ENCODE results near the gene EGR1. TPM values are rescaled to one million over a fixed set of nuclear protein-coding genes. Genes with fewer than 3 reads are reported as not detected.

EGR1 gene
- total and polyA plus RNA-seq, 2 of the 4 experiments (the other 2 are of a cell fraction) = 2.9 to 104 TPM

DNA sequence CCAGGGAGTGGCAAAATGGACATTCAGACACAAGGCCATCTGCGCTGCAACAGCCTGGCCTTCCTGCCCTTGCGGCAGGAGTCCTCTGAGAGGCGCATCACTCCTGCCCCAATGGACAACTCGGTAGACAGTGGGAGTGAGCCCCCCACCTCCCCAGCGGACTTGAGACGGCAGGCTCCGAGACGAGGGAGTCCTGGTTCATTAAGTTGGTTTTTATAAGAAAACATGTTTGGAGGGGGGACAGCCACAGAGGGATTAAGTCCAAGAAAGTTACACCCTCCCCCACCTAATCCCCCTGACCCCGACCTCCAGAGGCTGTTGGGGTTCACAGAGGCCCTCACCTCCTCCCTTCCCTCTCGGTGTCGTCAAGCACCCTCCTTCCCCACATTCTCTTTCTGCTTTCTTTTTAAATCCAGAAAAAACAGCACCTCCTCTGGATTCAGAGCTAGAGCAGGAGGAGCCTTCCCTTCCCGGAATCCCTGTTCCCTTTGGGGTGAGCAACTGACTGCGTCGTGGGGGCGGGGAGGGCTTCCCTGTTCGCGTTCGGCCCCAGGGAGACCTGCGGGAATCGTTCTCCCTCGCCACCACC is 1.8 kb upstream of the EGR1 start:
- ChIA-PET POLR2A (ENCODE audit: unreplicated experiment) (no interaction called here), CTCF (interaction anchor here (0.6 to 2.2 kb wide), 4 partner anchors 8 to 406 kb away, joined by 3 to 10 read pairs (median 3); no protein-coding TSS in a partner anchor)
- H2BK120ac ChIP-seq (ENCODE audit: low read depth, low read length) = peak overlapping the region; percentile 91
- H3K4ac ChIP-seq (ENCODE audit: low read depth, low read length) = peak overlapping the region; percentile 97
- intact Hi-C loops (cut with micrococcal nuclease) = loop anchor here (1.0 kb wide), 2 partner anchors 13 to 80 kb away; partner anchors contain the start of gene ETF1
- DNase-seq (no peak), ATAC-seq (ENCODE audit: low read depth) (no peak)
- H3K9me1 ChIP-seq (ENCODE audit: insufficient read depth, low read length) = peaks cover 14% of the 10 kb centered on the region; the same call in 1 of the 2 replicates
- H2BK5ac ChIP-seq (ENCODE audit: low read depth, low read length, poor library complexity, severe bottlenecking) = peak overlapping the region; percentile 95
- peak overlapping the region; percentile 84 for H3K14ac ChIP-seq (replicated peaks; ENCODE audit: low read depth, low read length)
- peaks cover 18% of the 10 kb centered on the region for H3K36me3 ChIP-seq (ENCODE audit: control insufficient read depth, insufficient read depth, low read length)
- peak overlapping the region; percentile 86 to 95 for H4K8ac ChIP-seq (ENCODE audit: low read depth in 2 of 2, low read length in 2 of 2)
- H3K27ac ChIP-seq (ENCODE audit: insufficient read depth, low read length) = peak overlapping the region; percentile 94
- peak overlapping the region; percentile 88 for H4K91ac ChIP-seq (ENCODE audit: insufficient read depth, low read depth, low read length)
- peak overlapping the region; percentile 56 for H3K4me2 ChIP-seq (ENCODE audit: low read depth, low read length)
- no peaks in the 10 kb centered on the region for H3K27me3 ChIP-seq (ENCODE audit: control insufficient read depth, insufficient read depth, low read length)
- TF ChIP-seq FOS (IDR thresholded peaks at IDR 0.05; ENCODE audit: low read depth, low read length) (no peak), MAFK (IDR thresholded peaks at IDR 0.05; ENCODE audit: low read depth, low read length) (no peak), RCOR1 (IDR thresholded peaks at IDR 0.05; ENCODE audit: insufficient replicate concordance, low read length) (no peak), MAZ (IDR thresholded peaks at IDR 0.05; ENCODE audit: borderline replicate concordance, low read depth, low read length) (no peak), MXI1 (IDR thresholded peaks at IDR 0.05; ENCODE audit: borderline replicate concordance, low read depth, low read length) (no peak), RAD21 (IDR thresholded peaks at IDR 0.05; ENCODE audit: low read length) (no peak), CEBPB (IDR thresholded peaks at IDR 0.05; ENCODE audit: low read depth, low read length) (no peak), POLR2A (IDR thresholded peaks at IDR 0.05; ENCODE audit: low read depth, low read length) (no peak)
- TF ChIP-seq, protein P1, sequence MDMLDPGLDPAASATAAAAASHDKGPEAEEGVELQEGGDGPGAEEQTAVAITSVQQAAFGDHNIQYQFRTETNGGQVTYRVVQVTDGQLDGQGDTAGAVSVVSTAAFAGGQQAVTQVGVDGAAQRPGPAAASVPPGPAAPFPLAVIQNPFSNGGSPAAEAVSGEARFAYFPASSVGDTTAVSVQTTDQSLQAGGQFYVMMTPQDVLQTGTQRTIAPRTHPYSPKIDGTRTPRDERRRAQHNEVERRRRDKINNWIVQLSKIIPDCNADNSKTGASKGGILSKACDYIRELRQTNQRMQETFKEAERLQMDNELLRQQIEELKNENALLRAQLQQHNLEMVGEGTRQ (IDR thresholded peaks at IDR 0.05; ENCODE audit: low read depth, low read length) = no peak
- TF ChIP-seq, protein P2, sequence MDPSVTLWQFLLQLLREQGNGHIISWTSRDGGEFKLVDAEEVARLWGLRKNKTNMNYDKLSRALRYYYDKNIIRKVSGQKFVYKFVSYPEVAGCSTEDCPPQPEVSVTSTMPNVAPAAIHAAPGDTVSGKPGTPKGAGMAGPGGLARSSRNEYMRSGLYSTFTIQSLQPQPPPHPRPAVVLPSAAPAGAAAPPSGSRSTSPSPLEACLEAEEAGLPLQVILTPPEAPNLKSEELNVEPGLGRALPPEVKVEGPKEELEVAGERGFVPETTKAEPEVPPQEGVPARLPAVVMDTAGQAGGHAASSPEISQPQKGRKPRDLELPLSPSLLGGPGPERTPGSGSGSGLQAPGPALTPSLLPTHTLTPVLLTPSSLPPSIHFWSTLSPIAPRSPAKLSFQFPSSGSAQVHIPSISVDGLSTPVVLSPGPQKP (IDR thresholded peaks at IDR 0.05; ENCODE audit: borderline replicate concordance, low read depth, low read length) = no peak
- peak overlapping the region; percentile 96 for H2AK5ac ChIP-seq (ENCODE audit: low read depth, low read length)
- H4K5ac ChIP-seq (ENCODE audit: low read depth, low read length) = peak overlapping the region; percentile 51
- H3K56ac ChIP-seq (ENCODE audit: extremely low read depth, insufficient read depth, low read length) = peak overlapping the region; percentile 86
- H3K18ac ChIP-seq (ENCODE audit: low read depth, low read length) = peak overlapping the region; percentile 64
- dilution Hi-C loops (cut with HindIII; ENCODE audit: low sequenced_read_pairs, unreplicated experiment) = no loop called here
- 40% methylated on average over 1 of the region's 21 CpGs; no CpG with 5 or more reads in 1 of the 2 experiments for WGBS, 2 experiments (ENCODE audit: extremely low coverage in 2 of 2, insufficient read length in 1 of 2)
- H2BK15ac ChIP-seq (ENCODE audit: low read depth, low read length) = peak overlapping the region; percentile 46; the same call in 1 of the 3 replicates
- peaks cover 13 to 33% of the 10 kb centered on the region in 2 experiments for H3K79me1 ChIP-seq (ENCODE audit: low read depth in 1 of 2, low read length in 2 of 2)
- H4K20me1 ChIP-seq (ENCODE audit: insufficient read depth, low read length) = peaks cover 31% of the 10 kb centered on the region
- TSS peak; percentile 84 for BruUV-seq (replicated peaks)
- H3K9me3 ChIP-seq (ENCODE audit: control insufficient read depth, insufficient read depth, low read length) = no peaks in the 10 kb centered on the region
- peak overlapping the region; percentile 39; the same call in 1 of the 2 replicates for H2BK20ac ChIP-seq (ENCODE audit: low read depth, low read length)
- in situ Hi-C loops (cut with MboI; ENCODE audit: low sequenced_read_pairs) = no loop called here
- H2AK9ac ChIP-seq (replicated peaks; ENCODE audit: low read depth, low read length, poor library complexity) = peak overlapping the region; percentile 98
- peak overlapping the region; percentile 100 for H2AFZ ChIP-seq (replicated peaks; ENCODE audit: low read length, poor library complexity)
- H3K9ac ChIP-seq (ENCODE audit: low read depth, low read length) = peak overlapping the region; percentile 86
- H3K23ac ChIP-seq (ENCODE audit: low read depth, low read length) = peak overlapping the region; percentile 96; the same call in 1 of the 2 replicates
- H3K4me1 ChIP-seq (ENCODE audit: control insufficient read depth, insufficient read depth, low read length) = peaks cover 12% of the 10 kb centered on the region; the same call in 1 of the 2 replicates
- peak overlapping the region; percentile 60 for H3K4me3 ChIP-seq (ENCODE audit: insufficient read depth, low read depth, low read length)

Measured in IMR-90 (cell line).